HG02759 (cell line): ENCODE data around the gene CAMP.
"Not testable (repeated sequence)": the region's sequence is repeated elsewhere in the genome, so short reads cannot be mapped to it uniquely, and the experiment has no call there.

Experiments used
- ATAC-seq: cut with Tn5 transposase; IDR thresholded peaks from one replicate; pipeline ENCODE4 v1.9.1; 2021; ENCODE audit warnings: mild to moderate bottlenecking, moderate library complexity; ENCODE audit not compliant: unreplicated experiment

Gene CAMP

DNA sequence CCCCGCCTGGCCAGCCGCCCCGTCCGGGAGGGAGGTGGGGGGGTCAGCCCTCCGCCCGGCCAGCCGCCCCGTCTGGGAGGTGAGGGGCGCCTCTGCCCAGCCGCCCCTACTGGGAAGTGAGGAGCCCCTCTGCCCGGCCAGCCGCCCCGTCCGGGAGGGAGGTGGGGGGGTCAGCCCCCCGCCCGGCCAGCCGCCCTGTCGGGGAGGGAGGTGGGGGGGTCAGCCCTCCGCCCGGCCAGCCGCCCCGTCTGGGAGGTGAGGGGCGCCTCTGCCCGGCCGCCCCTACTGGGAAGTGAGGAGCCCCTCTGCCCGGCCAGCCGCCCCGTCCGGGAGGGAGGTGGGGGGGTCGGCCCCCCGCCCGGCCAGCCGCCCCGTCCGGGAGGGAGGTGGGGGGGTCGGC is 11.5 kb upstream of the CAMP start:
- not testable (repeated sequence) for ATAC-seq

DNA sequence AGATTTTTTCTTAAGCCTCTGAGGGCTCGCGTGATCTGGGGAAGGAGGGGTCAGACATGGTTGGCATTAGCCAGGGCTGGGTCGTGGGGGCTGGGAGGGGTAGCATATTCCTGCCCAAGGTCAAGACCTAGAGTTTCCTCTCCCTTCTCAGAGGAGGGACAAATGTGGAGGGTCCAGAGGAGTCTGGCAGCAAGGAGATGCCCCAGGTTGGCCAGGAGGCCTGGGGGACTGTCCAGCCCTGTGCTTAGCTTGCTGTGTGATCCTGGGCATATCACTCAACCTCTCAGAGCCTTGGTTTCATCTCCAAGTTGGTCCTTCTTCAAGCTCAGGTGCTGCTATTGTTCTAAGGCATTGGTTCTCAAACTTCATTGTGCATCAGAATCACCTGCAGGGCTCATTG is 9.1 kb upstream of the CAMP start:
- no peak for ATAC-seq

DNA sequence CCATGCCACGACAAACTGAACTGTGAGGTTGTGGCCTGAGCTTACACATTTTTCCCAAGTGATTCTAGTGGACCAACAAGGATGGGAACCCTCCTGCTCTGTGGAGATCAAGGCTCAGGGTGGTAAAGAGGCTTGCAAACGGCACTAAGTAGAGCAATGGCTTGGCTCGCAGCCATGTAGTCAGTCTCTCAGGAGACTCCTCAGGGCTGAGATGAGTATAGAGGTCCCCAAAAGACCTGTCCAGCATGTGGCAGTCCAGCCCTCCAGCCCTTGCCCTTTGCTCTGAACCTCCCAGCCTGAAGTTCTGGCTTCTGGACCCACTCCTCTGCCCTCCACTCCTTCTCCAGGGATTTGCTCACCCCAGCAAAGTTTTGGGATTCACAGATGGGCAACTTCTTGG is 8.3 kb upstream of the CAMP start:
- ATAC-seq = no peak

DNA sequence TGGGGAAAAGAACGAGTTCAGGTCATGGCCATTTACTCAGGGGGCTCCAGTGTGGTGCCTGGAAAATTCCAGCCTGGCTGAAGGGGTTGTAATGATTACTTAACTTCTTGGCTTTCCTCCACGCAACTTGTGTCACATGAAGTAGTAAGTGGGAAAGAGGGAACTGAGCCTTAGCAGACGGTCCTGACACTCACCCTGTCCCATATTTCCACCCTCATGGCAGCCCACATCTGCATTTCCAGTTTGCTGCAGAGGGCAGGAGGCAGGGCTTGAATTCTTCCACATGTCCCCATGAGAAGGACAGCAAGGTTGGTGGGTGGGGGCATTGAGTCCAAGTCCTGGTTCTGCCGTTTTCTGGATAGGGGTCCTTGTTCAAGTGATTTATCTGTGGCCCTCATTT is 7.8 kb upstream of the CAMP start:
- no peak for ATAC-seq

DNA sequence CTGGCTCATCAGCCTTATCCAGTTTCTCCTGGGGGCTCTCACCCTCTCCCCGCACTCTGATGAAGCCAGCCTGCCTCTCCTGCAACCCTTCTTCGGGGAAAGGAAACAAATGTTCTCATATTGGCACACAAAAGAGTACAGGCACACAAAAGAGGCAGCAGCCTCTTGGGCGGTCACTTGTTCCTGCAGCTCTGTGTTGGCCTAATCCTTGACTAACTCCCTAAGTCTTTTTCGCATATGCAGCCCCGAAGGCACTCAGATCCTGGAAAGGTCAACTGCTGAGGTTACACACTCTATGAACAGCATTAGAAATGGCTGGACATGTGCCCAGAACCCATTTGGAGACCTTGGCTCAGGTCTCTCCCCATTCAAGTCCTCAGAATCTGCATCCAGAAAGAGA is 7.4 kb upstream of the CAMP start:
- no peak for ATAC-seq

DNA sequence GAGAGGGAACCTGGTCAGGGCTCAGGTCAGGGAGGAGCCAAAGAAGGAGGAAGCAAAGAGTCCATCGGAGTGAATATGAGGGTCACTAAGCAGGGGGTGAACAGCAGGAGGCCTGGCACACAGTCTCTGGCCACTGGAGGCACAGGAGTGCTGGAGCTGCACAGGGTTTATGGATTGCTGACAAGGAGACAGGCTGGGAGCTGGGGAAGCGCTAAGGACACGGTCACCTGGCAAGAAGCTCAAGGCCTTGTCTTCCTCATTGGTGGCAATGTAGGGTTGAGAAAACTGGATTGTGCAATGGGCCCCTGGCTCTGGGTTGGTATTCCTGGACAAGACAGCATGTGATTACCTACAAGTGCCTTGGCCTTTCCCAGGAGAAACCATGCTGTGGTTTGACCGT is 5.8 kb upstream of the CAMP start:
- ATAC-seq = no peak

DNA sequence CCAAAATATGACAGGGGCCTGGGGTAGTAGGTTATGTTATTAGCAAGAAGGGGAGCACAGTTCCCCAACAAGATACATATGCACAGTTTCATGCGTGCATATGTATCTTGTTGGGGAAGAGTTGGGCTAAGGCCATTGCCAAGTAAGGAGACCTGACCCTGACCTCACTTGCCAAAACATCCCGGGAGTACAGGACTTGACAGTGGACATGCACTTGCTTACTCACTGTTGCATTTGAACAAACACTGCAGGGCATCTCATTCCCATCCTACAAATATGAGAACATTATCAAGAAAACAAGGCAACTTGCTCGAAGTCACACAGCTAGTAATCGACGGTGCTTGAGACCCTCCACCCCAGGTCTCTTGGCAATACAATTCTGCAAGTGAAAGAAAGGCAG is 4.8 kb upstream of the CAMP start:
- no peak for ATAC-seq

DNA sequence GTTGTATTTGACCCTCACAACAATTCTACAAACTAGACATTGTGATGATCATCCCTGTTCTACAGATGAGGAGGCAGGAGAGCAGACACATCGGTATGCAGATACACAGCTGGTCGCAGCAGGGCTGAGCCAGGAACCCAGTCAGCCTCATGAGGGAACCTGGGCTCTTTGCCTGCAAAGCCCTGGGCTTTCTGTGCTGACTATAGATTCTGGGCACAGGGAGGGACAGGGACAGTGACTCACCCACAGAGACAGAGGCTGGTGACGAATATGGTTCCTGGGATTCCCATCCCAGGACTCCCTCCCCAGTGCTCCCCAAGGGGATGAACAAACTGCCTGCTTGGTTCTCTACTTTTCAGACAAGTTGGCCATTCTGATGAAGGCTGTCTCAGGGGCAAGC is 3.8 kb upstream of the CAMP start:
- ATAC-seq = no peak

DNA sequence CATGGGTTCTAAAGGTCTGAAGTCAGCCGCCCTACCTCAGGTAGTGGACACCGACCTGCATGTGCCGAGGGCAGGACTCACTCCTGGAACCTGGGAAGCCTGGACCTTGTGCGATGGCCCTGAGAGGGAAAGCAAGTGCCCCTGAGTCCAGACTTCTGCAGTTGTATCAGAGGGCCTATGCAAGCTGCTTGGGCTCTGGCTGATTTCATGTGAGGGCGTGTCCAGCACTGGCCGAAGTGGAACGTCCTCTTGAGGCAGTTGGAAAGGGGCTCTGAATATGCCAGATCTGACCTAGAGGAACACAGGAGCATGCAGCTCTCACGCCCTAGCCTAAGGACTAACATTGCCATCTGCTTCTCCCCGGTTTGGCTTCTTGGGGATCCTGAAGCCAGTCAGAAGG is 2.5 kb upstream of the CAMP start:
- ATAC-seq = no peak

DNA sequence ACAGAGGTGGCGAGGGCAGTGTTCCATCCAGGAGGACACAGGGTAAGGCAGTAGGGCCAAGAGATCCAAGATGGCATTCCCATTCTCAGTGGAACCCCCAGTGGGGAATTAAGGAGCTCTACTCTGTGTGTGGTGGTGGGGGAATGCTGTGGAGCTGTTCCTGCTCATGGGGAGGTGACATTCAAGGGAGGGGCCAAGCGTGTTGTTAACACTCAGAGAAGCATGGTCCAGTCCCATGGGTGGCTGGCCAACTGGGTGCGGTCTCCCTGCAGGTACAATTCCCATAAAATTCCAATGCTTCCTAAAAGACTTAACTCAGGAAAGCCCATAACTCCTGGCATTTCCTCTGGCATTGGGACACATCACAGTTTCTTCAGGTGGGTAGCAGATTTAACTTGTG is 2.3 kb downstream of the CAMP start:
- no peak for ATAC-seq

DNA sequence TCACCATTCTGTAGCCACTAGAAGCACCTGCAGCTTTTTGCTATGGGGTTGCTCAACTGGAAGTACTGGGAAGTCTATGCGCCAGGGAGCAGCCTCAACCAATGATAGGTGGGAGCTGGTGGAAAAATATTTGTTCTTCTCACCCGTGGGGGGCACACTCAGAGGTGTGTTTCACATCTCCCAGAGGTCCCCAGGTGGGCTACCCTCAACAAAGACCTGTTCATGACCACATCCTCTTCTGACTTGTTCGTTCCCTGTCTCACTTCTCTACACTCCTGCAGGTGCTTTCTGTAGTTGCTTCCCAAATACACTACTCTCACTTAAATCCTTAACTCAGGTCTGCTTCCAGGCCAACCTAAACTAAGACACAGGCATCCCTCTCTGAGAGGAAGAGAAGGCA is 3.6 kb downstream of the CAMP start:
- ATAC-seq = no peak

DNA sequence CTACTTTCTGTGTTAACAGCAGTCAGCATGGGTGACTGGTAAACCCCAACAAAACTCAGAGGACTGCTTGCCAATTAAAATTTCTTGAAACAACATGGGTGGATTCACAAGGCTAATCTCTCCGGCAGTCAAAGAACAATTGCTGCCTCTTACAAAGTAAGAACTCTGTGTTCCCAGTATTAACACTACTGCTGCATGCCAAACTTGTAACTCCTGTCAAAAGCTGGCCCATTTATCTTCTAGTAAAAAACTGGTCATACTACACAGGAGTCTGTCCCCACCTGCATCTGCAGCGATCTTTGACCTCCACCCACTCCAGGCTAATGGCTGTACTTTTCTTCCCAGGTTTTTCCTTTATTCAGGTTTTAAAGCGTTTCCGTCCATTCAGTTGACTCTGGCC is 8.9 kb downstream of the CAMP start:
- ATAC-seq = no peak

DNA sequence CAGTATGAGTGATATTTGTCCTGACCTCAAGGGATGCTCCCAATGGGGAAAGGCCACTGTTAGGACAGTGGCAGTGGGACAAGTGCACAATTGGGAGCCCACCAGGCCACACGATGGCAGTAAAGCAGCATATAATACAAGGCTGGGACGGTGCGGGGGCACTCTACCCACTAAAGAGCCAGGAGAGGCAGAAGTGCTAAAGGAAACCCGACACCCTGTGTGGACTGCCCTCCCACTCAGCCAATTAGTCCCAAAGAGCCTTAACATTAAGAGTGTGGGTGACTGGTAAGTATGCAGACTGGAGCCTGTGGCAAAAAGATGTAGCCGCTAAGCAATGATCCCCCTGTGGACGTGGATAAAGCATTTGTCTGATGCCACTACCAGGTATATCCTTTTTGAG is 9.4 kb downstream of the CAMP start:
- peak; percentile 55 for ATAC-seq

DNA sequence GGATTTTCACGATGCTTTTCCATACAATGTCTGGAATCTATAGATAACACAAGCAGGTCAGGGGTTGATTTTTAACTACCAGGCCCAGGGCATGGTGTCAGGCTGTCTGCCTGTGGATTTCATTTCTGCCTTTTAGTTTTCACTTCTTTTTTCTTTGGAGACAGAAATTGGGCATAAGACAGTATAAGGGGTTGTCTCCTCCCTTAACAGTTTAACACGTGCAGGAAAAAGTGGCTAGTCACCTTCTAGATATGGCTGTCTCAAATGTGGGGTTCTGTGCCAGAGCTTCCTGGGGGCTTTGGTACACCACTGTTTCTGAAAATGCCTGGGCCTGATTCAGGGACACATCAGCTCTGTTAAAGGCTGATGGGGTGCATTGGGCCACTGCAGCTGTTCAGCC is 10.2 kb downstream of the CAMP start:
- ATAC-seq = no peak

DNA sequence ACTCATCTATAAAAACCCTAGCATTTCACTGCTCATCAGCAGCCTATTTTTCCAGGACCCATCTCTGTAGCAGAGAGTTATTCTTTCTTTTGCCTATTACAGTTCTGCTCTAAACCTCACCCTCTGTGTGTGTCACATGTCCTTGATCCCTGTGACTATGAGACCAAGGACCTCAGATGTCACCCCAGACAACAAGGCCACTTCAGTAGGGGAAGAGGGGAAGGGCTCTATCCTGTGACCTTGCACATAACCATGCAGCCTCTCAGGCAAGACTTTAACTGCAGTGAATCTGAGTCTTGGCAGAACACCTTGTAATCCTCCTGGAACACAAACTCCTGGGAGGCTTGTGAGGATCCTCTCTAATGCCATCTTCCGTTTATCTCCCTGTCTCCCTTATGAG is 13.2 kb downstream of the CAMP start:
- no peak for ATAC-seq

DNA sequence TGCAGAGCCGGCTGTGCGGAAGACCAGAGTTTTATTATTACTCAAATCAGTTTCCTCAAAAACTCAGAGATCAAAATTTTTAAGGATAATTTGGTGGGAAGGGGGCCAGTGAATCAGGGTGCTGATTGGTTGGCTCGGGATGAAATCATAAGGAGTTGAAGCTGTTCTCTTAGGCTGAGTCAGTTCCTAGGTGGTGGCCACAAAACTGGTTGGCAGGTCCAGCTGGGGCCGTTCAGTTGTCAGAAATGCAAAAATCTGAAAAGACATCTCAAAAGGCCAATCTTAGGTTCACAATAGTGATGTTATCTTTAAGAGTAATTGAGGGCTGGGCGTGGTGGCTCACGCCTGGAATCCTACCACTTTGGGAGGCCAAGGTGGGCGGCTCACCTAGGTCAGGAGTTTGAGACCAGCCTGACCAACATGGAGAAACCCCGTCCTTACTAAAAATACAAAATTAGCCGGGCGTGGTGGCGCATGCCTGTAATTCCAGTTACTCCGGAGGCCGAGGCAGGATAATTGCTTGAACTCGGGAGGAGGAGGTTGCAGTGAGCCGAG is 15.3 kb downstream of the CAMP start:
- ATAC-seq = no peak

DNA sequence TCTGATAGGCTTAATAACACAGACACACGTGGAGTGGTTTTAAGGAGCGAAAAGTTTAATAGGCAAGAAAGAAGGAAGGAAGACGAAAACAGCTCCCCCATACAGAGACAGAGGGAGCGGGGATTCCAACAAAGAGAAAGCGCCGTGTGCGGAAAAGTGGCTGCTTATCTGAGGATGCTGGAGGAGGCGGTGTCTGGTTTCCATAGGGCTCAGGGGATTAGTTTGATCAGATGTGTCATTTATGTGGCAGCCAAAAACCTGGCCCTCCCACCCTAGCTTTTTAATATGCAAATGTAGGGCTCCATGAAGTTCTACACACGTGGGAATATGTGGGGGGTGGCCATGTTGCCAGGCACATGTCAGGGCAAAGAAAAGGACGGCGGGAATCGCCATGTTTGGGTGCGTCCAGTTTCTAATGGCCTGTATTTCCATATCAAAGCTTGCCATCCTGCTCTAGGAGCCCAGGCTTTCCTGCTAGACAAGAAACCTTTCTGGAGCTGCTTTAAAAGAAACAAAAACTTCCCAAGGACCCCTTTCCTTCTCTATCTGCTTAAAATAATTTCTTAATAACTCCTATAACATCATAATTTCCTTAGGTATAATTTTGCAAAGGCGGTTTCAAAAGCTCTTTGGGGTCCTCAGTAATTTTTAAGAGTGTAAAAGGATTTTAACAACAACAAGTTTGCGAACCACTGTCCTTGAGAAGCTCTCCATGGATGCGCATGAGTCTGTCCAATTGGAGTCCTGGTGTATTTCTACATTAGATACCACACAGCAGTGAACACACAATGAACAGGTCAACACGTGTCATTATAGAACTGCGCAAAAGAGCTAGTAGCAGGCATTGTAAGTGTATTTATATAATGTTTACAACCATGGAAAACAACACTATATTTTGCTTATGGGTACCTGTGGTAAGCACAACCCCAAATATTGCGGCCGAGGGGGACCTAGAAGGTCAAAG is 17.0 kb downstream of the CAMP start:
- no peak for ATAC-seq

DNA sequence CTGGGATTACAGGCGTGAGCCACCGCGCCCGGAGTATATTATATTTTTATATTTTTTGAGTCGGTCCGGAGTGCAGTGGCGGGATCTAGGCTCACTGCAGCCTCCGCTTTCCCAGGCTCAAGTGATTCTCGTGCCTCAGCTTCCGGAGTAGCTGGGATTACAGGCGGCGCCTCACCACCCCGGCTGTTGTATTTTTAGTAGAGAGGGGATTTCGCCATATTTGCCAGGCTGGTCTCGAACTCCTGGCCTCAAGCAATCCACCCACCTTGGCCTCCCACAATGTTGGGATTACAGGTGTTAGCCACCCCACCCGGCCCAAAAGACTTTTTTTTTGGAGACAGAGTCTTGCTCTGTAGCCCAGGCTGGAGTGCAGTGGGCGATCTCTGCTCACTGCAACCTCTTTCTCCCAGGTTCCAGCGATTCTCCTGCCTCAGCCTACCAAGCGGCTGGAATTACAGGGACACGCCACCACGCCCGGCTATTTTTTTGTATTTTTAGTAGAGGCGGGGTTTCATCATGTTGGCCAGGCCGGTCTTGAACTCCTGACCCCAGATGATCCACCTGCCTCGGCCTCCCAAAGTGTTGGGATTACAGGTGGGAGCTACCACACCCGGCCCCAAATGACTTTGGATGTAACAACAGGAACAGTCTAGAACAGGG is 18.6 kb downstream of the CAMP start:
- no peak for ATAC-seq

DNA sequence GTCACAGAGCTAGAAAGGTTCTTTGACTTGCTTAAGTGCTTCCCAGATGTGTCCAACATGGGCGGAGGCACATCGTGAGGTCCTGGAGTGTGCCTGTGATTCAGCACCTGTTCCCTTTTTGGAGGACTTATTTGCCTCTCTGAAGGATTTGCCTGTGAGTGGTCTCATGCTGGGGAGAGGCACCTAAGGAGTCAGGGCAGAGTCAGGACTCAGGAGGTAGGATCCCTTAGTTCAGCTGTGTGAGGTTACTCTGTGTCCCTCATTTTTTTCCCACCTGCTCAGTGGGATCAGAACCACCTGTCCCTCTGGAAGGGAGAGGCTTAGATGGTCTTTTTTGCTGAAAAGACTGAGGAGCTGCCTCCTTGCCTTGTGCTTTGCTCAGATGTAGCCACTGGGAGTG is 20.6 kb downstream of the CAMP start:
- no peak for ATAC-seq

DNA sequence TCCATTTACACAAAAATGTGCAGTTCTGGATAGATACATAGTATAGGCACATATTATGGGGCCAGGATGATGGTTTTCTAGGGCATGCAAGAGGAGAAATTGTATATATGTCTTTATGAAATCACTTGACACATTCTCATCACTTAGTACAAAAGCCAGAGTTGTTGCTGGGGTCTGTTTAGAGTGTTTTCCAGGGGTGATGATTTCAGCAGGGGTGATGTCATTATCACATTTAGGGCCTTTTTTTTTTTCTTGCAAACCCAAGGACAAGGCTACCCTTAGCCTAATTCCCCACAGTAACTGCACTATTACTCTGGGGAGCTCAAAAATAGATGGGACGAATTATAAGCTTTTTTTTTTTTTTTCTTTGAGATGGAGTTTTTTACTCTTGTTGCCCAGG is 21.2 kb downstream of the CAMP start:
- ATAC-seq = no peak

DNA sequence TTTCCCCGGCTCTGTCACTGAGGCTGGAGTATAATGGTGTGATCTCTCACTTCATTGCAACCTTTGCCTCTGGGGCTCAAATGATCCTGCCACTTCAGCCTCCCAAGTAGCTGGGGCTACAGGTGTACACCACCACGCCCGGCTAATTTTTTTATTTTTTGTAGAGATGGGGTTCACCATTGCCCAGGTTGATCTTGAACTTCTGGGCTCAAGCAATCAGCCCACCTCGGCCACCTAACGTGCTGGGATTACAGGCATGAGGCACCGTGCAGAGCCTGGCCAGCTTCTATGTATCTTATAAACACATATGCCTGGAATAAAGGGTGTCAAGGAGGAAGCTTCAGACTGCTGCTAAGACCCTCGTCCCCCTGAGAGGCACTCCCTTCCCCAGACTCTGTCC is 21.8 kb downstream of the CAMP start:
- no peak for ATAC-seq

DNA sequence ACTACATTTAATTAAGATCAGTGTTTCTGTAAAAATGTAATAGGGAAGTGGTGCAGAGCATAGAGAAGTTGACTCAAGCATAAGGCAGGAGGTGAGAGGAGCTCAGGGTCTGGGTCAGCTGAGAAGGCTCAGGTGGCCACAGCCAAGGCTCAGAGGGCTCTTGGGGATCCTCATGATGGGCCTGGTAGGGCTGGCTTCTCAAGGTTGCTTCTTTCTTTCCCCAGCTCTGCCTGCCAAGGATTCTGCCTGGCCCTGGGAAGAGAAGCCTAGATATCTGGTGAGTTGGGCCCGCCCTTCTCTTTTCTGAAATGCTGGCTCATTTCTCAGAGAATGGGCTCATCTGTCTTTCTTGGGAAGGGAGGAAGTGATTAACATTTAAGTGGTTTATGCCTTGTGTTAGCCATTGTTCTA is 24.1 kb downstream of the CAMP start:
- ATAC-seq = no peak
